Trophoblast cell (in vitro differentiated cells and primary cell): Measurements from ENCODE around the gene SEPSECS.
A peak's percentile ranks its signal among the peaks of the same experiment; 100 is the strongest.

ENCODE experiments used
- DNase-seq, 2 donors: peaks; one replicate each; pipeline ENCODE4 v3.0.0-alpha.2; 2016
- H2AFZ ChIP-seq: 2 replicates; pipeline ENCODE4 v1.6.1; 2013; ENCODE audit warnings: low read length, moderate library complexity, mild to moderate bottlenecking; ENCODE audit not compliant: insufficient read depth, poor library complexity
- H2AK5ac ChIP-seq: 2 replicates; pipeline ENCODE4 v1.6.1; 2013; ENCODE audit warnings: mild to moderate bottlenecking, low read length
- H2BK120ac ChIP-seq: 2 replicates; pipeline ENCODE4 v1.6.1; 2013; ENCODE audit warnings: low read length, mild to moderate bottlenecking, moderate library complexity; ENCODE audit not compliant: insufficient read depth, poor library complexity
- H2BK12ac ChIP-seq: 2 replicates; pipeline ENCODE4 v1.6.1; 2013; ENCODE audit warnings: mild to moderate bottlenecking, low read length, moderate library complexity
- H2BK5ac ChIP-seq: 2 replicates; pipeline ENCODE4 v1.6.1; 2013; ENCODE audit warnings: low read length, low read depth, moderate library complexity, mild to moderate bottlenecking; ENCODE audit not compliant: poor library complexity
- H3K14ac ChIP-seq: 2 replicates; pipeline ENCODE4 v1.6.1; 2013; ENCODE audit warnings: mild to moderate bottlenecking, low read length
- H3K18ac ChIP-seq: 2 replicates; pipeline ENCODE4 v1.6.1; 2013; ENCODE audit warnings: mild to moderate bottlenecking, low read length
- H3K23ac ChIP-seq: 2 replicates; pipeline ENCODE4 v1.6.1; 2013; ENCODE audit warnings: low read length
- H3K27ac ChIP-seq: 2 replicates; pipeline ENCODE4 v1.5.1; 2013; ENCODE audit warnings: low read depth, mild to moderate bottlenecking, inconsistent platforms, low read length, moderate library complexity
- H3K27me3 ChIP-seq: 2 replicates; pipeline ENCODE4 v1.6.1; 2013; ENCODE audit warnings: inconsistent platforms, mild to moderate bottlenecking, low read length, moderate library complexity; ENCODE audit not compliant: insufficient read depth
- H3K36me3 ChIP-seq, 2 experiments: 1 replicate in 1 of 2; 2 replicates in 1 of 2; pipeline ENCODE4 v1.6.1; 2013; ENCODE audit warnings: low read length in 2 of 2, mild to moderate bottlenecking in 2 of 2, moderate library complexity in 1 of 2; ENCODE audit not compliant: insufficient read depth in 2 of 2, control insufficient read depth in 1 of 2
- H3K4ac ChIP-seq: 2 replicates; pipeline ENCODE4 v1.6.1; 2013; ENCODE audit warnings: low read depth, mild to moderate bottlenecking, low read length, moderate library complexity
- H3K4me1 ChIP-seq, 2 experiments: 1 replicate in 1 of 2; 2 replicates in 1 of 2; pipeline ENCODE4 v1.6.1; 2013; ENCODE audit warnings: low read length in 2 of 2, mild to moderate bottlenecking in 2 of 2, moderate library complexity in 1 of 2; ENCODE audit not compliant: insufficient read depth in 2 of 2, control insufficient read depth in 1 of 2
- H3K4me2 ChIP-seq: 2 replicates; pipeline ENCODE4 v1.6.1; 2013; ENCODE audit warnings: inconsistent platforms, mild to moderate bottlenecking, low read length, moderate library complexity
- H3K4me3 ChIP-seq: 2 replicates; pipeline ENCODE4 v1.5.1; 2013; ENCODE audit warnings: mild to moderate bottlenecking, low read depth, low read length, inconsistent platforms
- H3K79me1 ChIP-seq: one replicate; pipeline ENCODE4 v1.6.1; 2013; ENCODE audit warnings: low read length
- H3K79me2 ChIP-seq: 2 replicates; pipeline ENCODE4 v1.6.1; 2013; ENCODE audit warnings: low read length, mild to moderate bottlenecking; ENCODE audit not compliant: control insufficient read depth, insufficient read depth, poor library complexity
- H3K9ac ChIP-seq: 2 replicates; pipeline ENCODE4 v1.6.1; 2013; ENCODE audit warnings: mild to moderate bottlenecking, low read length
- H3K9me3 ChIP-seq: 2 replicates; pipeline ENCODE4 v1.6.1; 2013; ENCODE audit warnings: low read depth, mild to moderate bottlenecking, control low read depth, inconsistent platforms, low read length; ENCODE audit not compliant: insufficient read depth
- H4K12ac ChIP-seq: 2 replicates; pipeline ENCODE4 v1.6.1; 2013; ENCODE audit warnings: low read depth, mild to moderate bottlenecking, low read length, moderate library complexity
- H4K8ac ChIP-seq: 2 replicates; pipeline ENCODE4 v1.6.1; 2013; ENCODE audit warnings: low read depth, mild to moderate bottlenecking, low read length, moderate library complexity
- H4K91ac ChIP-seq: one replicate; pipeline ENCODE4 v1.6.1; 2013; ENCODE audit warnings: low read depth, mild to moderate bottlenecking, low read length, moderate library complexity
- WGBS: extraction: QIAGEN DNeasy Blood & Tissue Kit; methylation state at CpG from one replicate; pipeline ENCODE4 v1.1.7; 2013; ENCODE audit warnings: missing lambda C conversion rate; ENCODE audit not compliant: insufficient read length, insufficient coverage; ENCODE audit errors: extremely low coverage; 5-methylcytosine and 5-hydroxymethylcytosine counted together

Gene SEPSECS

GRCh38 chr4:25171201-25171865, 11.1 kb upstream of the SEPSECS start:
- H3K4me1 ChIP-seq: peaks cover 8 to 16% of the 10 kb centered on the region in 2 experiments

GRCh38 chr4:25169446-25169845, 9.2 kb upstream of the SEPSECS start:
- H3K23ac ChIP-seq: no peak overlapping the region
- H3K18ac ChIP-seq: no peak overlapping the region
- H3K14ac ChIP-seq: no peak overlapping the region
- peaks cover 14% of the 10 kb centered on the region for H3K79me1 ChIP-seq
- no peaks in the 10 kb centered on the region for H3K36me3 ChIP-seq
- no peak overlapping the region for H4K12ac ChIP-seq
- no peak overlapping the region for H3K4ac ChIP-seq
- no peak overlapping the region for H2AFZ ChIP-seq
- no peak overlapping the region for H4K8ac ChIP-seq
- peaks cover 7 to 12% of the 10 kb centered on the region in 2 experiments for H3K4me1 ChIP-seq
- H4K91ac ChIP-seq: no peak overlapping the region
- H3K27me3 ChIP-seq: no peaks in the 10 kb centered on the region
- no peak overlapping the region for H2BK12ac ChIP-seq
- H3K79me2 ChIP-seq: no peaks in the 10 kb centered on the region
- no peak for DNase-seq
- no peak overlapping the region for H2BK120ac ChIP-seq
- no peak overlapping the region for H3K4me2 ChIP-seq
- no peak overlapping the region for H3K4me3 ChIP-seq
- no peak overlapping the region for H3K9ac ChIP-seq
- H3K9me3 ChIP-seq: peaks cover 1% of the 10 kb centered on the region
- H2BK5ac ChIP-seq: no peak overlapping the region
- no peak overlapping the region for H2AK5ac ChIP-seq
- H3K27ac ChIP-seq: no peak overlapping the region

More at GRCh38 chr4:25171201-25171865, 11.1 kb upstream of the SEPSECS start:
- no peak overlapping the region for H3K14ac ChIP-seq
- no CpG with 5 or more reads among the region's 11 CpGs for WGBS
- H3K18ac ChIP-seq: no peak overlapping the region
- H3K23ac ChIP-seq: no peak overlapping the region
- no peak overlapping the region for H2AFZ ChIP-seq
- H4K12ac ChIP-seq: no peak overlapping the region
- H3K79me2 ChIP-seq: no peaks in the 10 kb centered on the region
- DNase-seq: no peak
- peaks cover 1% of the 10 kb centered on the region for H3K9me3 ChIP-seq
- no peaks in the 10 kb centered on the region for H3K27me3 ChIP-seq
- no peaks in the 10 kb centered on the region for H3K36me3 ChIP-seq
- no peak overlapping the region for H3K4me2 ChIP-seq
- H3K27ac ChIP-seq: no peak overlapping the region
- H3K4ac ChIP-seq: no peak overlapping the region
- no peak overlapping the region for H3K4me3 ChIP-seq
- peak overlapping the region; percentile 27 for H2BK120ac ChIP-seq
- H4K8ac ChIP-seq: no peak overlapping the region
- H3K79me1 ChIP-seq: peaks cover 15% of the 10 kb centered on the region
- H2BK5ac ChIP-seq: no peak overlapping the region
- H2AK5ac ChIP-seq: no peak overlapping the region
- peak overlapping the region; percentile 70 for H4K91ac ChIP-seq
- H2BK12ac ChIP-seq: peak overlapping the region; percentile 89
- no peak overlapping the region for H3K9ac ChIP-seq

DNA sequence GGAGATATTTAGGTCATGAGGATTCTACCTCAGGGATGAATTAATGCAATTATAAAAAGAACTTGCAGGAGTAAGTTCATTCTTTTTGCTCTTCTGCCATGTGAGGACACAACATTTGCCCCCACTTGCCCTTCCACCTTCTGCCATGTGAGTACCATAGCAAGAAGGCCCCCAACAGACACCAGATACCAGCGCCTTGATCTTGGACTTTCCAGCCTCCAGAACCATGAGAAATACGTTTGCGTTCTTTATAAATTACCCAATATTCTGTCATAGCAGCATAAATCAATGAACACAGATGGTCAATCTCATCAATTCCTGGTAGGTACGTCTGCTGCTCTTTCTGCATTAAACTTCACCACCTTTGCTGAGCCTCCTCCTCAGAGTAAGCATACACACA, 5.7 kb upstream of the SEPSECS start:
- Histone ChIP-seq H3K18ac (no peak overlapping the region), H3K4ac (no peak overlapping the region), H3K9me3 (no peaks in the 10 kb centered on the region), H3K27ac (no peak overlapping the region), H2BK12ac (no peak overlapping the region), H3K23ac (no peak overlapping the region), H3K14ac (no peak overlapping the region), H3K36me3 (no peaks in the 10 kb centered on the region), H3K4me2 (no peak overlapping the region), H3K4me1 (peaks cover 0 to 7% of the 10 kb centered on the region in 2 experiments), H4K91ac (peak overlapping the region; percentile 24), H4K8ac (no peak overlapping the region), H2BK120ac (no peak overlapping the region), H3K4me3 (no peak overlapping the region), H2BK5ac (no peak overlapping the region), H2AK5ac (no peak overlapping the region), H4K12ac (no peak overlapping the region), H3K79me2 (no peaks in the 10 kb centered on the region), H3K27me3 (no peaks in the 10 kb centered on the region), H3K9ac (no peak overlapping the region), H3K79me1 (peaks cover 6% of the 10 kb centered on the region), H2AFZ (no peak overlapping the region)
- no peak for DNase-seq
- whole genome bisulfite sequencing: no CpG with 5 or more reads among the region's 4 CpGs

- no peak overlapping the region for H4K8ac ChIP-seq
- no peak overlapping the region for H3K4ac ChIP-seq
- no peak overlapping the region for H3K9ac ChIP-seq
- no peak overlapping the region for H2BK120ac ChIP-seq
- H2AK5ac ChIP-seq: no peak overlapping the region
- H3K27ac ChIP-seq: no peak overlapping the region
- H3K14ac ChIP-seq: no peak overlapping the region
- no peak overlapping the region for H3K4me3 ChIP-seq
- H2AFZ ChIP-seq: no peak overlapping the region
- H3K79me1 ChIP-seq: peaks cover 18% of the 10 kb centered on the region
- H2BK5ac ChIP-seq: no peak overlapping the region
- H4K12ac ChIP-seq: no peak overlapping the region
- H2BK12ac ChIP-seq: no peak overlapping the region
- no peak overlapping the region for H3K18ac ChIP-seq
- no peak overlapping the region for H3K4me2 ChIP-seq
- peaks cover 3 to 11% of the 10 kb centered on the region in 2 experiments for H3K4me1 ChIP-seq
- no peaks in the 10 kb centered on the region for H3K27me3 ChIP-seq
- H3K79me2 ChIP-seq: peaks cover 2% of the 10 kb centered on the region
- DNase-seq: no peak
- no CpG with 5 or more reads among the region's 1 CpG for WGBS
- H4K91ac ChIP-seq: no peak overlapping the region
- H3K36me3 ChIP-seq: no peaks in the 10 kb centered on the region
- no peaks in the 10 kb centered on the region for H3K9me3 ChIP-seq
- no peak overlapping the region for H3K23ac ChIP-seq
Observed at GRCh38 chr4:25163196-25163595, 2.9 kb upstream of the SEPSECS start.
